Stimulated activated CD4-positive, alpha-beta T cell treated with anti-CD3 and anti-CD28 coated beads, TNF-alpha, amount 100 ng/mL, for 24 hours (primary cell): ENCODE results near the gene TRIM3.

Source experiments
- DNase-seq, 3 experiments: peaks; one replicate each; pipeline ENCODE4 v3.0.0-alpha.2; 2020; ENCODE audit warnings: low read depth in 3 of 3

The TRIM3 gene

GRCh38 chr11:6480299-6480914, 6.7 kb upstream of the TRIM3 start:
- DNase-seq, result no peak

- DNase-seq, result no peak
Observed at GRCh38 chr11:6476571-6476970, 2.8 kb upstream of the TRIM3 start.

- DNase-seq, result no peak
Observed at GRCh38 chr11:6475936-6476335, 2.2 kb upstream of the TRIM3 start.

- no peak for DNase-seq
Observed at GRCh38 chr11:6474806-6475500, 1.2 kb upstream of the TRIM3 start.

GRCh38 chr11:6474413-6474792, 662 bp upstream of the TRIM3 start:
- DNase-seq, result no peak

GRCh38 chr11:6472934-6473333, 807 bp downstream of the TRIM3 start:
- no peak for DNase-seq

GRCh38 chr11:6469599-6469998, 4.1 kb downstream of the TRIM3 start:
- no peak for DNase-seq

- DNase-seq, result peak in 1 of 3 experiments; percentile 12
Observed at GRCh38 chr11:6468712-6469495, 4.8 kb downstream of the TRIM3 start.

- no peak for DNase-seq
Observed at GRCh38 chr11:6459099-6459450, 14.7 kb downstream of the TRIM3 start.

GRCh38 chr11:6458352-6459098, 15.2 kb downstream of the TRIM3 start:
- DNase-seq, result no peak

- no peak for DNase-seq
Observed at GRCh38 chr11:6457581-6458320, 16.0 kb downstream of the TRIM3 start.

- no peak for DNase-seq
Observed at GRCh38 chr11:6456361-6457073, 17.2 kb downstream of the TRIM3 start.

GRCh38 chr11:6455070-6455469, 18.7 kb downstream of the TRIM3 start:
- DNase-seq, result no peak

- DNase-seq, result no peak
Observed at GRCh38 chr11:6453152-6453551, 20.6 kb downstream of the TRIM3 start.

- DNase-seq, result no peak
Observed at GRCh38 chr11:6452219-6452618, 21.5 kb downstream of the TRIM3 start.

GRCh38 chr11:6448574-6448973, 25.2 kb downstream of the TRIM3 start:
- no peak for DNase-seq

GRCh38 chr11:6443269-6444003, 30.3 kb downstream of the TRIM3 start:
- DNase-seq, result peak in 2 of 3 experiments; percentile 19 to 49

- no peak for DNase-seq
Observed at GRCh38 chr11:6442441-6442840, 31.3 kb downstream of the TRIM3 start.

- no peak for DNase-seq
Observed at GRCh38 chr11:6440906-6441358, 32.8 kb downstream of the TRIM3 start, which contains the start of gene HPX. HPX (minus strand) TSS chr11:6440987; CDS start chr11:6440963, 24 bp downstream.
